Natural killer cell (primary cell): ENCODE data around the gene API5. TPM values are rescaled to one million over a fixed set of nuclear protein-coding genes. Genes with fewer than 3 reads are reported as not detected.

ENCODE experiments used
- ATAC-seq, 3 donors: fragments of 150-1000 bp in 2 of 3; fragments of 200-7000 bp in 1 of 3; cut with Tn5 transposase; 1 replicate in 1 of 3; 2 replicates in 2 of 3; pipeline ENCODE4 v1.10.0; 2021; ENCODE audit warnings: mild to moderate bottlenecking in 2 of 3, moderate library complexity in 2 of 3
- DNase-seq, 2 donors: peaks; one replicate each; pipeline versions ENCODE4 v3.0.0 to v3.0.0-alpha.2; 2013 to 2021; ENCODE audit warnings: mixed read lengths in 1 of 2
- H3K27ac ChIP-seq: one replicate; pipeline ENCODE4 v1.5.1; 2013; ENCODE audit warnings: mild to moderate bottlenecking, low read length
- H3K27me3 ChIP-seq: one replicate; pipeline ENCODE4 v1.6.1; 2013; ENCODE audit warnings: low read length; ENCODE audit not compliant: control insufficient read depth, insufficient read depth
- H3K36me3 ChIP-seq: one replicate; pipeline ENCODE4 v1.6.1; 2013; ENCODE audit warnings: low read length; ENCODE audit not compliant: control insufficient read depth, insufficient read depth
- H3K4me1 ChIP-seq: one replicate; pipeline ENCODE4 v1.6.1; 2013; ENCODE audit warnings: low read length; ENCODE audit not compliant: control insufficient read depth, insufficient read depth
- H3K4me3 ChIP-seq: one replicate; pipeline ENCODE4 v1.5.1; 2013; ENCODE audit warnings: low read length
- H3K9me3 ChIP-seq: one replicate; pipeline ENCODE4 v1.6.1; 2013; ENCODE audit warnings: low read length; ENCODE audit not compliant: control insufficient read depth, insufficient read depth
- H3K27ac Mint-ChIP-seq, 2 donors: one replicate each; pipeline ENCODE4 v1.8.0; 2022; ENCODE audit warnings: mild to moderate bottlenecking in 2 of 2, mixed read lengths in 2 of 2, moderate library complexity in 1 of 2
- H3K27me3 Mint-ChIP-seq, 2 donors: one replicate each; pipeline ENCODE4 v1.8.0; 2022; ENCODE audit warnings: low read depth in 2 of 2, mixed read lengths in 2 of 2
- H3K36me3 Mint-ChIP-seq: one replicate; pipeline ENCODE4 v1.8.0; 2022; ENCODE audit warnings: mixed read lengths
- H3K4me1 Mint-ChIP-seq, 2 donors: one replicate each; pipeline ENCODE4 v1.8.0; 2022; ENCODE audit warnings: mixed read lengths in 2 of 2
- H3K4me3 Mint-ChIP-seq: one replicate; pipeline ENCODE4 v1.8.0; 2022; ENCODE audit warnings: mild to moderate bottlenecking, moderate library complexity, mixed read lengths
- H3K9me3 Mint-ChIP-seq, 2 donors: one replicate each; pipeline ENCODE4 v1.8.0; 2022; ENCODE audit warnings: mixed read lengths in 2 of 2
- CTCF ChIP-seq: fragments of 200-600 bp; IDR thresholded peaks from one replicate; pipeline ENCODE4 v1.8.0; 2022; ENCODE audit warnings: antibody characterized with exemption
- WGBS: methylation state at CpG from one replicate; pipeline ENCODE4 v1.1.7; 2013; ENCODE audit warnings: missing lambda C conversion rate; ENCODE audit not compliant: insufficient coverage; 5-methylcytosine and 5-hydroxymethylcytosine counted together
- intact Hi-C: fragments of 100-400 bp; cut with micrococcal nuclease; formaldehyde crosslinking; loops from one replicate; pipeline ENCODE4 v1.14.2; 2022
- total RNA-seq, 4 donors: library from RNA; stranded (reverse); fragments of 120-200 nt in 1 of 4; gene quantifications; one replicate each; pipeline versions ENCODE4 v1.2.3 to v1.2.4, GENCODE V29; 2013 to 2022

API5 gene
- total RNA-seq, 3 donors from 2014 or later (not counting 1 experiment from before 2014, with no cell fraction given) = 61.9 to 80.4 (median 77.2) TPM

DNA sequence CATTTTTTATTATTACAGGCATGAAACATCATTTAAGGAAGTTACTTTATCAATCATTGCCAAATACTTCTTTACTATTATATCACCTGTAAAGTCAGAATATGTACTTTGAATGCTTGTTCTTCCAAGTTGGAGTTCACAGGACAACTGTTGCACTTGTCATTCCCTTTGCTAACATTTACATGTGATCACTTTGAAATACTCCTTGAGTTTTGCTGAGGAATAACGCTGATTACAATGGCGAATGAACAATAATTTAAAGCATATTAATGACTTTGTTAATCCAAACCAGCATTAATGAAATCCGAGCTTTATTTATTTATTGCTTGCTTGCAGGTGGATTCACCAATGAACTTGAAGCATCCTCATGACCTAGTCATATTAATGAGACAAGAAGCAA, 67.1 kb downstream of the API5 start:
- intact Hi-C loops = no loop called here
- H3K36me3 Mint-ChIP-seq = no peaks in the 10 kb centered on the region

DNA sequence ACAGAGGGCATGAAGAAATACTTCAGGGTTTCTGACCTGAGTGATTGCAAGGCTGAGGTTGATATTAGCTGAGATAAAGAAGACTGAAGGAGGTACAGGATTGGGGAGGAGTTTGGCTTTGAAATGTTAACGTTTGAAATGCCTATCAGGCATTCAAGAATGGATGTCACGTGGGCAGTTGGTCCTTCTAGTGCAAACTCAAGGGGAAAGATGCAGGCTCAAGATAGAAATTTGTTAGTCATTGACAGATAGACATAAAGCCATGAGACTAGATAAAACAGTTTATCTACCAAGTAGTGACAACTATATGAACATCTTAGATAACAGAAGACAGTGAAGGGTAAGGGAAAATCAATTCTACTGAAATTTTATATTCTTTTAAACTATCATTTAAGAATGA, 70.0 kb downstream of the API5 start:
- ATAC-seq = no peak
- TF ChIP-seq CTCF = no peak
- intact Hi-C loops = no loop called here

More for the DNA sequence above, 67.1 kb downstream of the API5 start:
- TF ChIP-seq CTCF = no peak
- ATAC-seq (no peak), DNase-seq (no peak)
- WGBS = 100% methylated on average over 3 of the region's 3 CpGs
- H3K27me3 ChIP-seq = no peaks in the 10 kb centered on the region
- no peak overlapping the region for H3K4me3 ChIP-seq
- H3K4me1 Mint-ChIP-seq = peaks cover 26 to 35% of the 10 kb centered on the region in 2 donors
- H3K27ac Mint-ChIP-seq = peak overlapping the region in 1 of 2 donors; percentile 9
- no peaks in the 10 kb centered on the region for H3K9me3 Mint-ChIP-seq
- no peak overlapping the region for H3K4me3 Mint-ChIP-seq
- H3K4me1 ChIP-seq = no peaks in the 10 kb centered on the region
- H3K9me3 ChIP-seq = no peaks in the 10 kb centered on the region
- H3K27ac ChIP-seq = no peak overlapping the region
- no peaks in the 10 kb centered on the region for H3K27me3 Mint-ChIP-seq
- peaks cover 24% of the 10 kb centered on the region for H3K36me3 ChIP-seq

GRCh38 chr11:43382614-43383013, 70.8 kb downstream of the API5 start:
- H3K27me3 ChIP-seq = no peaks in the 10 kb centered on the region
- Mint-ChIP-seq H3K4me3 (no peak overlapping the region), H3K27me3 (no peaks in the 10 kb centered on the region), H3K9me3 (no peaks in the 10 kb centered on the region), H3K4me1 (peaks cover 16 to 17% of the 10 kb centered on the region in 2 donors), H3K36me3 (peaks cover 8% of the 10 kb centered on the region), H3K27ac (no peak overlapping the region)
- DNase-seq (no peak), ATAC-seq (no peak)
- H3K4me1 ChIP-seq = no peaks in the 10 kb centered on the region
- peaks cover 24% of the 10 kb centered on the region for H3K36me3 ChIP-seq
- no peak overlapping the region for H3K27ac ChIP-seq
- whole genome bisulfite sequencing = 45% methylated on average over 1 of the region's 1 CpG
- H3K9me3 ChIP-seq = no peaks in the 10 kb centered on the region
- no peak overlapping the region for H3K4me3 ChIP-seq
- no peak for TF ChIP-seq CTCF
- intact Hi-C loops = no loop called here

More for the DNA sequence above, 70.0 kb downstream of the API5 start:
- Histone ChIP-seq H3K27ac (no peak overlapping the region), H3K27me3 (no peaks in the 10 kb centered on the region), H3K36me3 (peaks cover 24% of the 10 kb centered on the region), H3K4me1 (no peaks in the 10 kb centered on the region), H3K9me3 (no peaks in the 10 kb centered on the region), H3K4me3 (no peak overlapping the region)
- Mint-ChIP-seq H3K9me3 (no peaks in the 10 kb centered on the region), H3K27me3 (no peaks in the 10 kb centered on the region), H3K27ac (peak overlapping the region in 1 of 2 donors; percentile 1), H3K36me3 (peaks cover 8% of the 10 kb centered on the region), H3K4me3 (no peak overlapping the region), H3K4me1 (peaks cover 21 to 22% of the 10 kb centered on the region in 2 donors)
- WGBS = 92% methylated on average over 2 of the region's 2 CpGs
- DNase-seq = no peak

DNA sequence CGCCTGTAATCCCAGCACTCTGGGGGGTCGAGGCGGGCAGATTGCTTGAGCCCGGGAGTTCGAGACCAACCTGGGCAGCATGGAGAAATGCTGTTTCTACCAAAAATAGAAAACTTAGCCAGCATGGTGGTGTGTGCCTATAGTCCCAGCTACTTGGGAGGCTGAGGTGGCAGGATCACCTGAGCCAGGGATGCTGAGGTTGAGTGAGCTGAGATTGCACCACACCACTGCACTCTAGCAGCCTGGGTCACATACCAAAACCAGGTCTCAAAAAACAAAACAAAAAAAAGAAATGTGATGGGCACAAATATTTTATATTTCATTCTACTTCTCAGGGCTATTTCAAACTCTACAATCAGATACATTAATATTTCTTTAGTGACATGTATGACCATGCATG, 72.6 kb downstream of the API5 start:
- Histone ChIP-seq H3K4me3 (no peak overlapping the region), H3K4me1 (no peaks in the 10 kb centered on the region), H3K9me3 (no peaks in the 10 kb centered on the region), H3K27ac (no peak overlapping the region), H3K36me3 (peaks cover 24% of the 10 kb centered on the region), H3K27me3 (no peaks in the 10 kb centered on the region)
- DNase-seq (no peak), ATAC-seq (no peak)
- Mint-ChIP-seq H3K36me3 (peaks cover 8% of the 10 kb centered on the region), H3K4me1 (peaks cover under 1 to 5% of the 10 kb centered on the region in 2 donors), H3K27ac (no peak overlapping the region), H3K4me3 (no peak overlapping the region), H3K27me3 (no peaks in the 10 kb centered on the region), H3K9me3 (no peaks in the 10 kb centered on the region)
- intact Hi-C loops = no loop called here
- 98% methylated on average over 5 of the region's 5 CpGs for WGBS
- TF ChIP-seq CTCF = no peak
